GM23338 (cell line): Measurements from ENCODE around the gene SCPEP1. TPM values are rescaled to one million over a fixed set of nuclear protein-coding genes. Genes with fewer than 3 reads are reported as not detected.

Experiments used
- ATAC-seq: fragments of 200-7000 bp; cut with Tn5 transposase; 3 replicates; pipeline ENCODE4 v1.9.1; 2020
- DNase-seq: peaks from one replicate; pipeline ENCODE4 v3.0.0-alpha.2; 2015; ENCODE audit warnings: low spot score
- H2AFZ ChIP-seq: fragments of 200-600 bp; sonication (generic); 2 replicates; pipeline ENCODE4 v1.8.0; 2016; ENCODE audit warnings: antibody characterized with exemption, mild to moderate bottlenecking, moderate library complexity
- H3F3A ChIP-seq: fragments of 200-600 bp; sonication (generic); replicated peaks from 2 replicates; pipeline ENCODE4 v1.8.0; 2017; ENCODE audit warnings: antibody characterized with exemption, mixed run types, low read depth
- H3K27ac ChIP-seq: fragments of 200-600 bp; sonication (generic); 2 replicates; pipeline ENCODE4 v1.6.1; 2016; ENCODE audit warnings: low read depth
- H3K27me3 ChIP-seq: fragments of 200-600 bp; sonication (generic); 2 replicates; pipeline ENCODE4 v1.8.0; 2016; ENCODE audit warnings: mild to moderate bottlenecking, mixed run types, moderate library complexity; ENCODE audit not compliant: insufficient read depth
- H3K36me3 ChIP-seq: fragments of 200-600 bp; sonication (generic); 2 replicates; pipeline ENCODE4 v1.8.0; 2016; ENCODE audit warnings: mild to moderate bottlenecking; ENCODE audit not compliant: insufficient read depth
- H3K4me1 ChIP-seq: fragments of 200-600 bp; sonication (generic); 2 replicates; pipeline ENCODE4 v1.8.0; 2016; ENCODE audit warnings: mild to moderate bottlenecking, moderate library complexity; ENCODE audit not compliant: insufficient read depth
- H3K4me2 ChIP-seq: fragments of 200-600 bp; sonication (generic); 2 replicates; pipeline ENCODE4 v1.7.1; 2017; ENCODE audit warnings: mixed run types
- H3K4me3 ChIP-seq: fragments of 200-600 bp; sonication (generic); 2 replicates; pipeline ENCODE4 v1.6.1; 2016; ENCODE audit warnings: mixed run types
- H3K79me2 ChIP-seq: fragments of 200-600 bp; sonication (generic); replicated peaks from 2 replicates; pipeline ENCODE4 v1.8.0; 2017; ENCODE audit warnings: mild to moderate bottlenecking; ENCODE audit not compliant: insufficient read depth
- H3K9me2 ChIP-seq: fragments of 200-600 bp; sonication (generic); 2 replicates; pipeline ENCODE4 v1.8.0; 2017; ENCODE audit not compliant: insufficient read depth
- H4K20me1 ChIP-seq: fragments of 200-600 bp; sonication (generic); replicated peaks from 2 replicates; pipeline ENCODE4 v1.8.0; 2017; ENCODE audit warnings: mild to moderate bottlenecking; ENCODE audit not compliant: insufficient read depth
- H3K27ac Mint-ChIP-seq: 2 replicates; pipeline ENCODE4 v1.8.0; 2020; ENCODE audit warnings: inconsistent platforms, mild to moderate bottlenecking, moderate library complexity, mixed read lengths
- H3K27me3 Mint-ChIP-seq: 3 replicates; pipeline ENCODE4 v1.8.0; 2022; ENCODE audit warnings: low read depth, mild to moderate bottlenecking, moderate library complexity, mixed read lengths, inconsistent platforms; ENCODE audit not compliant: insufficient read depth, poor library complexity
- H3K36me3 Mint-ChIP-seq: 3 replicates; pipeline ENCODE4 v1.8.0; 2021; ENCODE audit warnings: low read depth, mild to moderate bottlenecking, inconsistent platforms, moderate library complexity, mixed read lengths
- H3K4me1 Mint-ChIP-seq: 3 replicates; pipeline ENCODE4 v1.8.0; 2020; ENCODE audit warnings: mild to moderate bottlenecking, inconsistent platforms, mixed read lengths
- H3K4me3 Mint-ChIP-seq: 3 replicates; pipeline ENCODE4 v1.8.0; 2021; ENCODE audit warnings: moderate library complexity, mild to moderate bottlenecking, inconsistent platforms, mixed read lengths
- H3K9me3 Mint-ChIP-seq: 3 replicates; pipeline ENCODE4 v1.8.0; 2020; ENCODE audit warnings: moderate library complexity, mild to moderate bottlenecking, inconsistent platforms, mixed read lengths
- CTCF ChIP-seq, 2 experiments: fragments of 200-600 bp in 1 of 2; sonication (generic) in 1 of 2; conservative IDR thresholded peaks; 2 replicates each; pipeline versions ENCODE4 v1.5.1 to v1.6.1; 2016 to 2017; ENCODE audit warnings: antibody characterized with exemption in 2 of 2, low read depth in 2 of 2, mild to moderate bottlenecking in 2 of 2, moderate library complexity in 1 of 2
- ETS1 ChIP-seq: IDR thresholded peaks from 2 replicates; pipeline ENCODE4 v1.6.1; 2016; ENCODE audit warnings: antibody characterized with exemption
- EZH2 ChIP-seq: fragments of 200-600 bp; sonication (generic); IDR thresholded peaks from one replicate; pipeline ENCODE4 v1.8.0; 2017; ENCODE audit warnings: antibody characterized with exemption, mild to moderate bottlenecking, low read depth; ENCODE audit not compliant: unreplicated experiment
- JUNB ChIP-seq: IDR thresholded peaks from one replicate; pipeline ENCODE4 v1.6.1; 2016; ENCODE audit warnings: antibody characterized with exemption; ENCODE audit not compliant: unreplicated experiment
- POLR2AphosphoS5 ChIP-seq: IDR thresholded peaks from 2 replicates; pipeline ENCODE4 v1.6.1; 2016; ENCODE audit warnings: antibody characterized with exemption, low read depth
- STAT1 ChIP-seq: IDR thresholded peaks from one replicate; pipeline ENCODE4 v1.6.1; 2016; ENCODE audit warnings: antibody characterized with exemption; ENCODE audit not compliant: unreplicated experiment
- ZNF114 ChIP-seq: fragments of 250-450 bp; sonication (Bioruptor Pico); IDR thresholded peaks from 2 replicates; pipeline ENCODE4 v1.5.0; 2020; ENCODE audit warnings: mild to moderate bottlenecking, moderate library complexity
- ZNF331 ChIP-seq: fragments of 250-450 bp; sonication (Bioruptor Pico); IDR thresholded peaks from 2 replicates; pipeline ENCODE4 v1.5.0; 2020; ENCODE audit warnings: low read depth, mild to moderate bottlenecking, moderate library complexity
- ZNF462 ChIP-seq: fragments of 250-450 bp; sonication (Bioruptor Pico); IDR thresholded peaks from 2 replicates; pipeline ENCODE4 v1.5.0; 2020; ENCODE audit warnings: mild to moderate bottlenecking, moderate library complexity
- polyA plus RNA-seq: library from polyadenylated mRNA; unstranded; fragments of >200 nt; fragmentation: Nextera tagmentation; extraction: Ambion mirVana; gene quantifications from 2 replicates; pipeline ENCODE4 v1.2.1, GENCODE V29; 2016
- total RNA-seq: library from RNA; depleted of rRNA; stranded (reverse); fragments of >200 nt; shearing (Covaris generic); gene quantifications from 2 replicates; pipeline ENCODE4 v1.2.3, GENCODE V29; 2014

The SCPEP1 gene
- total and polyA plus RNA-seq, 2 experiments from 2014 or later: 46.6 to 52.1 TPM

- peaks cover 47% of the 10 kb centered on the region for H3K9me3 Mint-ChIP-seq
- DNase-seq (no peak), ATAC-seq (no peak)
- no peaks in the 10 kb centered on the region for H3K79me2 ChIP-seq
- H2AFZ ChIP-seq: no peak overlapping the region
- no peaks in the 10 kb centered on the region for H4K20me1 ChIP-seq
- H3K4me3 ChIP-seq: no peak overlapping the region
- H3K27ac ChIP-seq: no peak overlapping the region
- no peak for TF ChIP-seq ZNF462 (CRISPR knock-in tag)
- no peak for TF ChIP-seq ZNF331 (CRISPR knock-in tag)
- TF ChIP-seq CTCF (conservative IDR thresholded peaks at IDR 0.05; ENCODE audit: low read depth in 2 of 2): no peak
- no peak for TF ChIP-seq JUNB
- TF ChIP-seq POLR2AphosphoS5: no peak
- no peak for TF ChIP-seq ZNF114 (CRISPR knock-in tag)
- TF ChIP-seq STAT1: no peak
- TF ChIP-seq EZH2: no peak
- TF ChIP-seq ETS1: no peak
- H3K36me3 Mint-ChIP-seq: peaks cover 91% of the 10 kb centered on the region
- peaks cover 18% of the 10 kb centered on the region for H3K36me3 ChIP-seq
- H3K27me3 Mint-ChIP-seq: peaks cover 2% of the 10 kb centered on the region
- no peaks in the 10 kb centered on the region for H3K4me1 Mint-ChIP-seq
- H3K4me2 ChIP-seq: no peak overlapping the region
- no peaks in the 10 kb centered on the region for H3K9me2 ChIP-seq
- H3F3A ChIP-seq: no peaks in the 10 kb centered on the region
- H3K27me3 ChIP-seq: no peaks in the 10 kb centered on the region
- no peaks in the 10 kb centered on the region for H3K4me1 ChIP-seq
- no peak overlapping the region for H3K27ac Mint-ChIP-seq
- H3K4me3 Mint-ChIP-seq: no peak overlapping the region
These were observed 43.7 kb upstream of the SCPEP1 start for GRCh38 chr17:56934280-56934679.
